Esophagus squamous epithelium (tissue), 5 donors: ENCODE measurements around the gene RBM5. TPM values are rescaled to one million over a fixed set of nuclear protein-coding genes. Genes with fewer than 3 reads are reported as not detected.

ENCODE experiments used
- DNase-seq: peaks from one replicate; lab custom pipeline; 2025; lab: John Stamatoyannopoulos, UW
- H3K27ac ChIP-seq, 4 donors: fragments of 200-600 bp; sonication (generic); one replicate each; pipeline ENCODE4 v1.5.1; 2016 to 2019; ENCODE audit warnings: mild to moderate bottlenecking in 1 of 4
- H3K27me3 ChIP-seq, 4 donors: fragments of 200-600 bp; sonication (generic); 1 replicate in 3 of 4; 2 replicates in 1 of 4; pipeline versions ENCODE4 v1.5.1 to v1.6.0; 2017 to 2021; ENCODE audit warnings: antibody characterized with exemption in 1 of 4
- H3K36me3 ChIP-seq, 3 donors: fragments of 200-600 bp; sonication (generic); one replicate each; pipeline ENCODE4 v1.5.1; 2016 to 2019
- H3K4me1 ChIP-seq, 3 donors: fragments of 200-600 bp; sonication (generic); one replicate each; pipeline ENCODE4 v1.5.1; 2017 to 2019
- H3K4me3 ChIP-seq, 4 donors: fragments of 200-600 bp; sonication (generic); 1 replicate in 3 of 4; 2 replicates in 1 of 4; pipeline ENCODE4 v1.5.1; 2016 to 2019; ENCODE audit warnings: mild to moderate bottlenecking in 2 of 4, moderate library complexity in 1 of 4
- H3K9me3 ChIP-seq, 3 donors: fragments of 200-600 bp; sonication (generic); one replicate each; pipeline ENCODE4 v1.5.1; 2016 to 2019
- POLR2A ChIP-seq, 4 donors: fragments of 450-650 bp; IDR thresholded peaks; one replicate each; pipeline ENCODE4 v1.6.1; 2017; ENCODE audit warnings: antibody characterized with exemption in 4 of 4, mild to moderate bottlenecking in 4 of 4, moderate library complexity in 3 of 4
- WGBS, 2 donors: methylation state at CpG; one replicate each; pipeline ENCODE4 v1.1.5; 2018; 5-methylcytosine and 5-hydroxymethylcytosine counted together
- intact Hi-C: fragments of 100-400 bp; cut with DNase I; formaldehyde crosslinking; loops from one replicate; pipeline ENCODE4 v1.15.0; 2022
- total RNA-seq, 4 donors: library from RNA; depleted of rRNA; stranded (reverse); fragments of >200 nt; gene quantifications; one replicate each; pipeline ENCODE4 v1.1.0, GENCODE V29; 2016
- TF ChIP-seq, protein P1 (sequence below), 6 experiments: fragments of 450-650 bp in 4 of 6; fragments of 200-600 bp in 2 of 6; sonication (generic) in 2 of 6; IDR thresholded peaks; one replicate each; pipeline ENCODE4 v1.5.1; 2016 to 2019; ENCODE audit warnings: antibody characterized with exemption in 6 of 6, mild to moderate bottlenecking in 4 of 6, moderate library complexity in 4 of 6
- donor health status: DM: yes; HTN: yes; CAD: no.

The RBM5 gene
- total RNA-seq, 4 donors from 2014 or later = 60.1 to 197 (median 107) TPM

DNA sequence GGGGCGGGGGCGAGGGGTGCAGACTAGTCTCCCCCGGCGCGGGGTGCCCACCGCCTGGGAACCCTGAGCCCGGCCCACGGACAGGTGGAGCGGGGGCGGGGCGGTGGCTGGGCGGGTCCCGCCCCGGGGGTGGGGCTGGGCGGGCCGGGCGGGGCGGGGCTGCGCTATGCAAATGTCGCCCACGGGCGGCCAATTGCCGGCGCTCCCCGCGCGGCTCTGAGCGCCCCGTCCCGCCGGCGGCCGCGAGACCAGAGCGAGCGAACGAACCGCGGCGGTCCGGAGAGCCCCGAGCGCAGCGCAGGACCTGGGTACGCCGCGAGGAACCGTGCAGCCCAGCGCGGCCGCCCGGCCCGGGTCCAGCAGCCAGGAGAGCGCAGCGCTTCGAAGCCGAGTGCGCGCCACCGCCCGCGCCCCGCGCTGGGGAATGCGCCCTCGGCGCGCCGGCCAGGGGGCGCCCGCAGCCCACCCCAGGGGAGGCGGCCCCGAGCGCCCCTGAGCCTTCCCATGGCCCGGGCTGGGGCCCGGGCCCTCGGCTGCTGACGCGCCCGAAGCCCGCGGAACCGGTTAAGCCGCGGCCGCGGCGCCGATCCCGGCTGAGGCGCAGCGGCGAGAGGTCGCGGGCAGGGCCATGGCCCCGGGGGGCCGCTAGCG, 66.2 kb downstream of the RBM5 start, which contains the start of gene SEMA3F:
Gene SEMA3F, plus strand, starts transcription at position 485 of the 651 bp plus-strand sequence. CDS start 4,299 bp downstream, outside the sequence.
- Histone ChIP-seq H3K27ac (peak within 1 kb of the TSS; percentile 89 to 97 (median 94)), H3K9me3 (no peaks in the 10 kb centered on the region), H3K36me3 (peaks cover 0 to 10% (median 0%) of the 10 kb centered on the region in 3 donors), H3K4me1 (peaks cover 43 to 95% (median 72%) of the 10 kb centered on the region in 3 donors), H3K27me3 (peaks cover 0 to 23% (median 0%) of the 10 kb centered on the region in 4 donors), H3K4me3 (peak within 1 kb of the TSS; percentile 65 to 86 (median 77))
- TF ChIP-seq, protein P1, sequence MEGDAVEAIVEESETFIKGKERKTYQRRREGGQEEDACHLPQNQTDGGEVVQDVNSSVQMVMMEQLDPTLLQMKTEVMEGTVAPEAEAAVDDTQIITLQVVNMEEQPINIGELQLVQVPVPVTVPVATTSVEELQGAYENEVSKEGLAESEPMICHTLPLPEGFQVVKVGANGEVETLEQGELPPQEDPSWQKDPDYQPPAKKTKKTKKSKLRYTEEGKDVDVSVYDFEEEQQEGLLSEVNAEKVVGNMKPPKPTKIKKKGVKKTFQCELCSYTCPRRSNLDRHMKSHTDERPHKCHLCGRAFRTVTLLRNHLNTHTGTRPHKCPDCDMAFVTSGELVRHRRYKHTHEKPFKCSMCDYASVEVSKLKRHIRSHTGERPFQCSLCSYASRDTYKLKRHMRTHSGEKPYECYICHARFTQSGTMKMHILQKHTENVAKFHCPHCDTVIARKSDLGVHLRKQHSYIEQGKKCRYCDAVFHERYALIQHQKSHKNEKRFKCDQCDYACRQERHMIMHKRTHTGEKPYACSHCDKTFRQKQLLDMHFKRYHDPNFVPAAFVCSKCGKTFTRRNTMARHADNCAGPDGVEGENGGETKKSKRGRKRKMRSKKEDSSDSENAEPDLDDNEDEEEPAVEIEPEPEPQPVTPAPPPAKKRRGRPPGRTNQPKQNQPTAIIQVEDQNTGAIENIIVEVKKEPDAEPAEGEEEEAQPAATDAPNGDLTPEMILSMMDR (IDR thresholded peaks at IDR 0.05) = peak in 3 of 6 experiments; percentile 13 to 28 (median 25)
- TF ChIP-seq POLR2A (IDR thresholded peaks at IDR 0.05) = peak in 3 of 4 donors; percentile 73 to 89 (median 77)
- DNase-seq = no peak
- intact Hi-C loops = no loop called here
- WGBS, 2 donors = no CpG with 5 or more reads among the region's 98 CpGs

DNA sequence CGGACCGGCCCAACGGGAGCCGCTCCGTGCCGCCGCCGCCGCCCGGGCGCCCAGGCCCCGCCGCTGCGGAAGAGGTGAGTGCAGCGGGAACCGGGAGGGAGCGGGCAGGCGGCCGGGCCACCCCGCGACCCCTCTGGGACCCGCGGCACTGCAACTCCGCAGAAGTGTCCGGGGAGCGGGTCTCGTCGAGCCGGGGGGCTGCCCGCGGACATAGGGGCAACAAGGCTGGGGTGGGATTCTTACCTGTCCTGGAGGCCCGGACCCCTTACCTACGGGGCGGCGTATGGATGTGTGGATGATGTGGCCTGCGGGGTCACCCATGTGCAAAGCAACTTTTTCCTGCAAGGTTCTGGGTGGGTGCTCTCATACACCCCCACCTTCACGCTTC, 66.8 kb downstream of the RBM5 start:
- H3K4me3 ChIP-seq = peak overlapping the region; percentile 65 to 86 (median 77)
- H3K27ac ChIP-seq = peak overlapping the region; percentile 89 to 97 (median 94)
- H3K36me3 ChIP-seq = peaks cover 0 to 15% (median 0%) of the 10 kb centered on the region in 3 donors
- TF ChIP-seq POLR2A (IDR thresholded peaks at IDR 0.05) = no peak
- TF ChIP-seq, protein P1 (IDR thresholded peaks at IDR 0.05) = no peak
- peaks cover 0 to 23% (median 0%) of the 10 kb centered on the region in 4 donors for H3K27me3 ChIP-seq
- intact Hi-C loops = no loop called here
- 7 to 13% methylated on average over 3 to 5 of the region's 37 CpGs for WGBS, 2 donors
- H3K9me3 ChIP-seq = no peaks in the 10 kb centered on the region
- peaks cover 43 to 95% (median 72%) of the 10 kb centered on the region in 3 donors for H3K4me1 ChIP-seq
- no peak for DNase-seq

DNA sequence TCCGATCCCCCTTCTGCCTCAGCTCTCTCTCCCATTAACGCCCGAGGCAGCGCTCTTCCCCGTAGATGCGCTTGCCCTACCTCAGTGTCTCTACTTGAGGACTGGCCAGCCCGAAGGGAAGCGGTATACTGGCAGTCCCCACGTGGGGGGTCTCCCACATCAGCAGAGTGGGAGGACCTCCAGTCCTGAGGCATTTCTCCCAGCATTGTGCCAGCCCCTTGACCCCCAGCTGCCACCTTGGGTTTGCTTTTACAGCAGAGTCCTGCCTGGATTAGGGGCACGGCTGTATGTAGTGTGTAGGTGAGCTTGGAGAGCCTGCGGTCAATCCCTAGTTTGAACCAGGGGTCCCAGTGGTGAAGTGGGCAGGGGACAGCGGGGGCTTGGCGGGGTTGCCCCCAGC, 67.2 kb downstream of the RBM5 start:
- H3K4me1 ChIP-seq = peaks cover 45 to 95% (median 72%) of the 10 kb centered on the region in 3 donors
- whole genome bisulfite sequencing, 2 donors = 15% methylated on average over 11 of the region's 13 CpGs; no CpG with 5 or more reads in 1 of the 2 donors
- TF ChIP-seq, protein P1 (IDR thresholded peaks at IDR 0.05) = no peak
- TF ChIP-seq POLR2A (IDR thresholded peaks at IDR 0.05) = no peak

DNA sequence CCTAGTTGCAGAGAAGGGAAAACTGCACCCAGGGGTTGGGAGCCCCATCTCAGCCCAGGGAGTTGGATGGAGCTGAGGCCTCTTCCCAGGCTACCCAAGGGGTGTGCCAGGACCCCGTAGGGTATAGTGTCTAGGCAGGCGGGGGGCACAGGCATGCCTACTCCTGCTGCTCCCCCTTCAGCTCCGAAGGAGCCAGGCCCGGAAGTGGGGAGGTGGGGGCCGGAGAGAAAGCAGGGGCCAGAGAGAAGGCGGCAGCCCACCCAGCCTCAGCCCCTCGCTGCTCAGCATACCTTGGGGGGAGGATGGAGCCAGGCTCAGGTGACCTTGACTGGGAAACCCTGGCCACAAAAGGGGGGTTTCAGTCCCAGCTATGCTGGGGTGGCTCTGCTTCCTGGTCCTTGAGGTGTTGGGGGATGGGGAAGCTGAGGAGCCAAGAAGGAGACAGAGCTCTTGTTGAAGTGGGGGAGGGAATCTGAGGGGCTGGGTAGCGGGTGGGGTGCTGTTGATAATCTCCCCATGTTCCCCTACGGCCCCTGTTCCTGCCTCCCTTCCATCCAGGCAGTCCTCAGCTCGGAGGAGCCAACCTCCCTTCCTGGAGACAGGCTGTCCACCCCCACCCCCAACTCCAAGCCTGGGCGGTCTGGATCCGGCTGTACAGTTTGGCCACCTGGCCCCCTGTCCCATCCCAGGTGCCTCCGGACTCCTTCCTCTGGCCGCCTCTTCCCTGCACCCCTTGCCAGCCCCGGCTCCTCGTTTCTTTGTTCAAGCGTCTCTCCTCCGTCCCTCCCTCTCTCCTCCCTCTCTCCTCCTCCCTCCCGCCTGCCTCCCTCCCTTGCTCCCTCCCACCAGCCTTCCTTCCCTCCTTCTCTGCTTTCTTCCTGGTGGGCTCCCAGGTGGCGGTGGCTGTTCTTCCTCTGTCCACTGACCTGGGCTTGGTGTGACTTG, 68.1 kb downstream of the RBM5 start:
- WGBS, 2 donors = 15 to 21% methylated on average over 10 to 14 of the region's 20 CpGs
- no peak for DNase-seq
- peaks cover 47 to 95% (median 72%) of the 10 kb centered on the region in 3 donors for H3K4me1 ChIP-seq

More for the DNA sequence above, 67.2 kb downstream of the RBM5 start:
- intact Hi-C loops = no loop called here
- peak overlapping the region; percentile 89 to 97 (median 94) for H3K27ac ChIP-seq
- H3K9me3 ChIP-seq = no peaks in the 10 kb centered on the region
- H3K4me3 ChIP-seq = peak overlapping the region; percentile 65 to 86 (median 77)
- peaks cover 0 to 23% (median 0%) of the 10 kb centered on the region in 4 donors for H3K27me3 ChIP-seq
- H3K36me3 ChIP-seq = peaks cover 0 to 15% (median 0%) of the 10 kb centered on the region in 3 donors
- DNase-seq = no peak

More for the DNA sequence above, 68.1 kb downstream of the RBM5 start:
- TF ChIP-seq, protein P1 (IDR thresholded peaks at IDR 0.05) = no peak
- TF ChIP-seq POLR2A (IDR thresholded peaks at IDR 0.05) = peak in 3 of 4 donors; percentile 38 to 65 (median 40)
- peak overlapping the region; percentile 65 to 86 (median 77) for H3K4me3 ChIP-seq
- intact Hi-C loops = no loop called here
- peaks cover 0 to 23% (median 0%) of the 10 kb centered on the region in 4 donors for H3K27me3 ChIP-seq
- H3K36me3 ChIP-seq = peaks cover 0 to 21% (median 0%) of the 10 kb centered on the region in 3 donors
- H3K27ac ChIP-seq = peak overlapping the region; percentile 89 to 97 (median 94)
- no peaks in the 10 kb centered on the region for H3K9me3 ChIP-seq
